GM19452 (cell line): ENCODE data around the gene UGT1A3.

ENCODE experiments used
- ATAC-seq: cut with Tn5 transposase; IDR thresholded peaks from one replicate; pipeline ENCODE4 v1.9.1; 2021; ENCODE audit not compliant: unreplicated experiment

UGT1A3 gene

GRCh38 chr2:233756429-233757081 lies 27.7 kb downstream of the UGT1A3 start:
- ATAC-seq, result no peak

DNA sequence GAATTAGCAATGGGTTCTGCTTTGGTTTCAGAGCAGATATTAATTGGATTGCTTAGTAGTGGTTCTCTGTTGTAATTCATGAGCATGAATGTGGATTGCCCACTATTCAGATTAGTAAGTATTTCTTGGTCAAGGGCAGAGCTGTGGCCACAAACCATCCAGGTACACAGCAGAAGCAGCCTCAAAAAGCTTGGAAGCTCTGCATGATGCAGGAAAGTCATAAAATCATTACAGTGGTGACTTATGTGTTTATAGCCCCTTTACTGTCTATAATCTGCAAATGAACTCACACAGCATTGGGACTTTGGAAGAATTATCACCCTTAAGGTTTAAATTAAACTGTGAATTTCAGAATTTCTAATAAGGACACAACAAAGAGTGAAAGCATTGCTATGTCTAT lies 29.3 kb downstream of the UGT1A3 start:
- no peak for ATAC-seq

DNA sequence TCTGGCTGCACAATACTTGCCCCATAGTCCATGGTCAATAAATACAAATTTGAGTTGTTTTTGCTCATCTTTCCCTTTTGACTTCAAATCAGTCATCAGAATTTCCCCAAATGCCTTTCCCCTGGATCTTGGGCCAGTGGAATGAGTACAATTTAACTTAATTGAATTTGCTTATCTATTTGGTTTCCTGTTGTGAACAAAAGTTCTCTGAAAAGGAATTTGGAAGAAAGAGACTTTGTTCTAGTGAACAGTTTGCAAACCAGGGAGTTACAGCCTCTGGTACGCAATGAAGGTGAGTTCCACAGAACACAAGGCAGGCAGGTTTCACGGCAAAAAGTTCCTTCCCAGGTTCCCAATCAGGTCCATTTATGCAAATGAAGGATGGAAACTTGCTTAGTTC lies 30.0 kb downstream of the UGT1A3 start:
- ATAC-seq, result no peak

DNA sequence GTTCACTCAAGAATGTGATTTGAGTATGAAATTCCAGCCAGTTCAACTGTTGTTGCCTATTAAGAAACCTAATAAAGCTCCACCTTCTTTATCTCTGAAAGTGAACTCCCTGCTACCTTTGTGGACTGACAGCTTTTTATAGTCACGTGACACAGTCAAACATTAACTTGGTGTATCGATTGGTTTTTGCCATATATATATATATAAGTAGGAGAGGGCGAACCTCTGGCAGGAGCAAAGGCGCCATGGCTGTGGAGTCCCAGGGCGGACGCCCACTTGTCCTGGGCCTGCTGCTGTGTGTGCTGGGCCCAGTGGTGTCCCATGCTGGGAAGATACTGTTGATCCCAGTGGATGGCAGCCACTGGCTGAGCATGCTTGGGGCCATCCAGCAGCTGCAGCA lies 31.2 kb downstream of the UGT1A3 start, which contains the start of gene UGT1A1:
TSS of gene UGT1A1 (plus strand) at position 228 of the 400 bp plus-strand sequence. CDS start at position 246, 18 bp downstream.
- no peak for ATAC-seq

DNA sequence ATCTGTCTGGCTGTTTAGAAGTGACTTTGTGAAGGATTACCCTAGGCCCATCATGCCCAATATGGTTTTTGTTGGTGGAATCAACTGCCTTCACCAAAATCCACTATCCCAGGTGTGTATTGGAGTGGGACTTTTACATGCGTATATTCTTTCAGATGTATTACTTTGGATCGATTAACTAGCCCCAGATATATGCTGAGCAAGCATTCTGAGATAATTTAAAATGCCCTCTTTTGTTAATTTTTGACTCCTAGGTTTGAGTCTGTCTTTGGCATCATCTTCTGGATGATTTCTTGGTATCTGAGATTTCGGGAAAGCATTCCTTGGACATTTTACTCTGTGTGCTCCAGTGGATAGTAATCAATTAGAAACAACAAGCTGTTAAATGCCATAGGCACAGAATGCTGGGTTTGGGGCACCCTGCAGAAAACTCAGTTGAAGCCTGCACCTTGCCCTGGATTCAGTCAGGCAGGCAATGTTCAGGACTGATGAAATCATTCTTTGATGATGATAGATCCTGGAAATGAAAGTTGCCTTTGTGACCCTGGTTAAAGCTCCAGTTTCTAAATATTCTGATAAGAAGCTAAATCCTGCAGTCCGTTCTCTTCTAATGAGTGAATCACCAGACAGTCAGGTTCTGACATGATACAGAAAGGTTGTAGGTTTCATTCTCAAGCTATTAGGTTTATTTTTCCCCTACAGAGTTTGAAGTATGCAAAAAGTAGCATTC lies 32.4 kb downstream of the UGT1A3 start:
- ATAC-seq, result no peak

DNA sequence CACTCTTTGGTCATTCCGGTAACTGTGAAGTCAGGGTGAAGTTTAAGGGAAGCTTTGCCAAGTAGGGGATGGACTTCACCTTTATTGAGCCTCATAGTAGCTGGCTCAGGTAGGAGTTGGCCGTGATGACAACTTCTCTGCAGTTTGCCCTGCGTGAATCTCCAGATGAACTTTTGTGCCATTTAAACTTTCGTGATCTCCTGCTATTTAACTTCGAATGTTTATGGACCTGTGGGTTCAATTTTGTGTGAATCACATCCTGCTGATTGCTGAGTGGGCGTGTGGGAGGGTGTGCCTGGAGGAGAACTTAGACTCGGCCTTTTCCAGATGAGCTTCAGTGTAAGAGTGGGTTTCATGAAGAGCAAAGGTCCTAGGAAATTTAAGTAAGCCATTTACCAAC lies 35.4 kb downstream of the UGT1A3 start:
- no peak for ATAC-seq

GRCh38 chr2:233764761-233765160 lies 35.9 kb downstream of the UGT1A3 start:
- ATAC-seq, result no peak

- ATAC-seq, result no peak
Observed at GRCh38 chr2:233766416-233766815, 37.6 kb downstream of the UGT1A3 start.

- no peak for ATAC-seq
Observed at GRCh38 chr2:233768076-233768475, 39.2 kb downstream of the UGT1A3 start.

- no peak for ATAC-seq
Observed at GRCh38 chr2:233769260-233769659, 40.4 kb downstream of the UGT1A3 start.

DNA sequence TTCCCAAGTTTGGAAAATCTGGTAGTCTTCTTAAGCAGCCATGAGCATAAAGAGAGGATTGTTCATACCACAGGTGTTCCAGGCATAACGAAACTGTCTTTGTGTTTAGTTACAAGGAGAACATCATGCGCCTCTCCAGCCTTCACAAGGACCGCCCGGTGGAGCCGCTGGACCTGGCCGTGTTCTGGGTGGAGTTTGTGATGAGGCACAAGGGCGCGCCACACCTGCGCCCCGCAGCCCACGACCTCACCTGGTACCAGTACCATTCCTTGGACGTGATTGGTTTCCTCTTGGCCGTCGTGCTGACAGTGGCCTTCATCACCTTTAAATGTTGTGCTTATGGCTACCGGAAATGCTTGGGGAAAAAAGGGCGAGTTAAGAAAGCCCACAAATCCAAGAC lies 43.3 kb downstream of the UGT1A3 start:
- ATAC-seq, result no peak

GRCh38 chr2:233772583-233772982 lies 43.7 kb downstream of the UGT1A3 start:
- ATAC-seq, result no peak

- ATAC-seq, result no peak
Observed at GRCh38 chr2:233773854-233774253, 45.0 kb downstream of the UGT1A3 start.

- ATAC-seq, result no peak
Observed at GRCh38 chr2:233775414-233775813, 46.6 kb downstream of the UGT1A3 start.

- no peak for ATAC-seq
Observed at GRCh38 chr2:233778030-233778429, 49.2 kb downstream of the UGT1A3 start, which contains the start of gene MROH2A. Gene MROH2A, plus strand, starts transcription at chr2:233778330. Its CDS starts 1,029 bp downstream, at chr2:233779359.

- no peak for ATAC-seq
Observed at GRCh38 chr2:233779722-233780121, 50.9 kb downstream of the UGT1A3 start.

GRCh38 chr2:233780771-233781170 lies 51.9 kb downstream of the UGT1A3 start:
- no peak for ATAC-seq

GRCh38 chr2:233789554-233789953 lies 60.7 kb downstream of the UGT1A3 start:
- ATAC-seq, result no peak

GRCh38 chr2:233791151-233791882 lies 62.5 kb downstream of the UGT1A3 start:
- ATAC-seq, result no peak

DNA sequence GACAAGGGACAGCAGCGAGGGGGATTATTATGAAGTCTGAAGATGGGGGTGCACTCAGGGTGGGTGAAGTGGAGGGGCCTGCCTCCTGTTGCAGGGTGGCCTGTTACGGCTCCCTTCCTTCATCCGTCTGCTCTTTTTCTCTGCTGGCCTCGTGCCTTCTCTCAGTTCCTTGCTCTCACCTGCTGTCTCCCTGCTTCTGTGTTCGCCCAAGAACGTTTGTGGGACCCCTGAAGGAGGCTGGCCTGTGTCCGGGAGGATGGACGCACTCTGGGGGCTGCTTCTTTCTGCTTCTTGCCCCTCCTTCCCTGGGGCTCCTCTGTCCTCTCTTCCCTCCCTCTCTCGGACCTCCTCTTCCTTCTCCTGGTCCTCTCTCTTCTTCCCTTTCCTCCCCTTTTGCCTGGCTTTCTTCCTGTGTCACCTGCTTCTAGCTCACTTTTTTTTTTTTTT lies 63.1 kb downstream of the UGT1A3 start:
- ATAC-seq, result no peak

- ATAC-seq, result no peak
Observed at GRCh38 chr2:233792720-233793119, 63.9 kb downstream of the UGT1A3 start.
